Colon (tissue), 2 donors: ENCODE measurements around the gene PCDHGC4.

ENCODE experiments used
- FAIRE-seq: peaks from 2 replicates; lab custom pipeline; 2012; peaks lifted over from hg19 to GRCh38; lab: Jason Lieb, UNC
- donor health status: control.
- donor health status: control.

Gene PCDHGC4

GRCh38 chr5:141529873-141530272 is 45.0 kb downstream of the PCDHGC4 start:
- no peak for FAIRE-seq

- FAIRE-seq = no peak
Observed at GRCh38 chr5:141532726-141533125, 47.9 kb downstream of the PCDHGC4 start.

GRCh38 chr5:141533897-141534296 is 49.1 kb downstream of the PCDHGC4 start:
- FAIRE-seq = no peak

GRCh38 chr5:141534492-141535213 is 49.8 kb downstream of the PCDHGC4 start:
- no peak for FAIRE-seq
